HEK293T (cell line): ENCODE results near the gene SUSD4.

Experiments used
- CTCF ChIA-PET: fragments of 350-600 bp; formaldehyde crosslinking; extraction: SDS; loops from one replicate; lab custom pipeline; 2021; ENCODE audit warnings: antibody characterized with exemption, inconsistent platforms; lab: Yijun Ruan, JAX
- POLR2A ChIA-PET: fragments of 350-600 bp; formaldehyde crosslinking; extraction: SDS; loops from one replicate; lab custom pipeline; 2020; ENCODE audit warnings: antibody characterized with exemption, inconsistent platforms; lab: Yijun Ruan, JAX
- DNase-seq: peaks from one replicate; pipeline ENCODE4 v3.0.0; 2012; ENCODE audit warnings: mixed read lengths; ENCODE audit errors: extremely low spot score
- ARNT ChIP-seq: fragments of 450-650 bp; IDR thresholded peaks from 2 replicates; pipeline ENCODE4 v1.6.1; 2017; ENCODE audit warnings: mild to moderate bottlenecking
- BHLHE40 ChIP-seq: fragments of 450-650 bp; IDR thresholded peaks from 2 replicates; pipeline ENCODE4 v1.6.1; 2016; ENCODE audit warnings: mild to moderate bottlenecking, moderate library complexity, borderline replicate concordance
- CTBP1 ChIP-seq: fragments of 450-650 bp; IDR thresholded peaks from 2 replicates; pipeline ENCODE4 v1.6.1; 2016; ENCODE audit warnings: borderline replicate concordance
- ELF4 ChIP-seq: fragments of 450-650 bp; IDR thresholded peaks from 2 replicates; pipeline ENCODE4 v1.6.1; 2017; ENCODE audit warnings: antibody characterized with exemption
- FOXA1 ChIP-seq: fragments of 450-650 bp; IDR thresholded peaks from 2 replicates; pipeline ENCODE4 v1.6.1; 2016; ENCODE audit warnings: mild to moderate bottlenecking
- FOXK2 ChIP-seq: fragments of 450-650 bp; IDR thresholded peaks from 2 replicates; pipeline ENCODE4 v1.6.1; 2016; ENCODE audit warnings: mild to moderate bottlenecking
- FOXM1 ChIP-seq: fragments of 450-650 bp; IDR thresholded peaks from 2 replicates; pipeline ENCODE4 v1.6.1; 2017; ENCODE audit warnings: mild to moderate bottlenecking, borderline replicate concordance
- HDGF ChIP-seq: fragments of 450-650 bp; IDR thresholded peaks from 2 replicates; pipeline ENCODE4 v1.6.1; 2017; ENCODE audit warnings: antibody characterized with exemption, borderline replicate concordance
- L3MBTL2 ChIP-seq: fragments of 450-650 bp; conservative IDR thresholded peaks from 2 replicates; pipeline ENCODE4 v1.6.1; 2016; ENCODE audit warnings: mild to moderate bottlenecking
- LEF1 ChIP-seq: fragments of 450-650 bp; IDR thresholded peaks from 2 replicates; pipeline ENCODE4 v1.6.1; 2017; ENCODE audit warnings: mild to moderate bottlenecking, borderline replicate concordance
- NFRKB ChIP-seq: fragments of 450-650 bp; IDR thresholded peaks from 2 replicates; pipeline ENCODE4 v1.6.1; 2016; ENCODE audit warnings: mild to moderate bottlenecking, moderate library complexity
- SP1 ChIP-seq: fragments of 450-650 bp; IDR thresholded peaks from 2 replicates; pipeline ENCODE4 v1.6.1; 2017
- SUZ12 ChIP-seq: fragments of 450-650 bp; IDR thresholded peaks from 2 replicates; pipeline ENCODE4 v1.6.1; 2016; ENCODE audit warnings: mild to moderate bottlenecking
- TARDBP ChIP-seq: fragments of 450-650 bp; IDR thresholded peaks from 2 replicates; pipeline ENCODE4 v1.6.1; 2016
- ZNF384 ChIP-seq: fragments of 450-650 bp; IDR thresholded peaks from 2 replicates; pipeline ENCODE4 v1.6.1; 2016
- TF ChIP-seq, protein P1 (sequence below): fragments of 450-650 bp; IDR thresholded peaks from 2 replicates; pipeline ENCODE4 v1.6.1; 2016

Gene SUSD4

DNA sequence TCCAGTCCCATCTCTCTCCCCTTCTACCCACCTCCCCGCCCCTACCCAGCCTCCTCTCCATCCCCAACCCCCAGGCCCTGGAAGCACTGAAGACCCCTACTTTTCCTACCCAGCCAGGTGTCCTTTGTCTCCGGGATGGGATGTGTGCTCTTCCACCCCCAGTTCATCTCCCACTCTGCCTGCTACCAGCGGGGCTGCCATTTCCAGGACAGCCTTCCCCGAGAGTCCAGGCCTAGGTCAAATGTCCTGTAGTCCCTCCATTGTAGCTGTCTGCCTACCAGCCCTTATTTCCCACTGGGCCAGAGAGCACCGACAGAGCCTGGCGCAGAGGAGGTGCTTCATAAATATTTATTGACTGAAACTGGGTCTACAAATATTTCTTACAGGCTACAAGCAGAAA, 148.9 kb downstream of the SUSD4 start:
- no peak for DNase-seq
- CTCF ChIA-PET = no interaction called here
- TF ChIP-seq SUZ12 = no peak
- no peak for TF ChIP-seq LEF1
- TF ChIP-seq FOXM1 = no peak
- no peak for TF ChIP-seq SP1
- TF ChIP-seq NFRKB = no peak
- TF ChIP-seq L3MBTL2 = no peak
- no peak for TF ChIP-seq FOXA1
- no peak for TF ChIP-seq ZNF384
- TF ChIP-seq, protein P1, sequence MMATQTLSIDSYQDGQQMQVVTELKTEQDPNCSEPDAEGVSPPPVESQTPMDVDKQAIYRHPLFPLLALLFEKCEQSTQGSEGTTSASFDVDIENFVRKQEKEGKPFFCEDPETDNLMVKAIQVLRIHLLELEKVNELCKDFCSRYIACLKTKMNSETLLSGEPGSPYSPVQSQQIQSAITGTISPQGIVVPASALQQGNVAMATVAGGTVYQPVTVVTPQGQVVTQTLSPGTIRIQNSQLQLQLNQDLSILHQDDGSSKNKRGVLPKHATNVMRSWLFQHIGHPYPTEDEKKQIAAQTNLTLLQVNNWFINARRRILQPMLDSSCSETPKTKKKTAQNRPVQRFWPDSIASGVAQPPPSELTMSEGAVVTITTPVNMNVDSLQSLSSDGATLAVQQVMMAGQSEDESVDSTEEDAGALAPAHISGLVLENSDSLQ = no peak
- no peak for TF ChIP-seq TARDBP
- no peak for TF ChIP-seq FOXK2
- TF ChIP-seq ELF4 = no peak
- no peak for TF ChIP-seq HDGF
- TF ChIP-seq CTBP1 = no peak
- POLR2A ChIA-PET = no interaction called here

DNA sequence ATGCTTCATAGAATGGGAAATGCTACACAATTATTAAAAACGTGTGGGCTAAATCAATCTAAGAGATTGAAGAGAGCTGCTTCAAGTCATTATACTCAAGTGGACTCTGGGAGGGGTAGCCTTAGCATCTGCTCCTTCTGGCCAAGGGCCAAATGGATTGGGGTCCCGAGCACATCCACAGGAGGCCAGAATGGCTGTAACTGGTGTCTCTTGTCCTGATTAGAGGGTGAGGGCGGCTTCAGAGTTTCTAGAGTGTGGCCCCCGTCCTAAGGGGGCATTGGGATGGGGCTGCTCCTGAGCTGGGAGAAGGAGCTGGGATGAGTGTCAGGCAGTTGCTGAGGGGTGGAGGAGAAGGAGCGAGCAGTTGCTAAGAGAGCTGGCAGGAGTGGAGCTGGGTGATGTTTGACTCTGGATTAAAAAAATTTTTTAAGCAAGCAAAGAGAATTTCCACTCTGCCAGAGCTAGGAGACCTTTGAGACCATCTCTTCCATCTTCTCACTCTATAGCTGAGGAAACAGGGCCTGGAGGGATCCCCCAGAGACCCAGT, 149.6 kb downstream of the SUSD4 start:
- ChIA-PET POLR2A (no interaction called here), CTCF (no interaction called here)
- TF ChIP-seq BHLHE40 (no peak), TARDBP (no peak), L3MBTL2 (no peak), NFRKB (no peak), SP1 (no peak), HDGF (no peak), SUZ12 (no peak), ZNF384 (no peak), FOXM1 (no peak), CTBP1 (no peak), FOXK2 (no peak), FOXA1 (no peak), LEF1 (no peak)
- DNase-seq = no peak

DNA sequence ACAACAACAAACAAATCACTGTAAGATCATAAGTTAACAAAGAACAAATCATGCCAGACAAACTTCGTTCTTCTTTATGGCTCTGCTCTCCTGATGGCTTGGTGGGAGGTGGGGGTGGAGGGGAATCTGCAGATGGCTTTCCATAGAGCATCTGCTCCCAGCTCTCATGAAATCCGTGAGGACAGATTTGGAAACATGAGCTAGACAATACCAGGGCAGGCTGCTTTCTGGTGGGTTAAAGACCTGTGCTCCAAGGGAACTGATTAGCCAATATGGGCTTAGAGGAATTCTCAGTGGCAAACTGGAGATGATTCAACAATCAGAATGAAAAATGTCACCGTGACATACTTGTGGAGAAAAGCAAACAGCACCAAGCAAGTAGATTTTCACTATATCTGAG, 151.5 kb downstream of the SUSD4 start:
- ChIA-PET POLR2A (no interaction called here), CTCF (no interaction called here)
- no peak for TF ChIP-seq BHLHE40
- no peak for TF ChIP-seq SP1
- TF ChIP-seq, protein P1 = no peak
- TF ChIP-seq SUZ12 = no peak
- no peak for DNase-seq

DNA sequence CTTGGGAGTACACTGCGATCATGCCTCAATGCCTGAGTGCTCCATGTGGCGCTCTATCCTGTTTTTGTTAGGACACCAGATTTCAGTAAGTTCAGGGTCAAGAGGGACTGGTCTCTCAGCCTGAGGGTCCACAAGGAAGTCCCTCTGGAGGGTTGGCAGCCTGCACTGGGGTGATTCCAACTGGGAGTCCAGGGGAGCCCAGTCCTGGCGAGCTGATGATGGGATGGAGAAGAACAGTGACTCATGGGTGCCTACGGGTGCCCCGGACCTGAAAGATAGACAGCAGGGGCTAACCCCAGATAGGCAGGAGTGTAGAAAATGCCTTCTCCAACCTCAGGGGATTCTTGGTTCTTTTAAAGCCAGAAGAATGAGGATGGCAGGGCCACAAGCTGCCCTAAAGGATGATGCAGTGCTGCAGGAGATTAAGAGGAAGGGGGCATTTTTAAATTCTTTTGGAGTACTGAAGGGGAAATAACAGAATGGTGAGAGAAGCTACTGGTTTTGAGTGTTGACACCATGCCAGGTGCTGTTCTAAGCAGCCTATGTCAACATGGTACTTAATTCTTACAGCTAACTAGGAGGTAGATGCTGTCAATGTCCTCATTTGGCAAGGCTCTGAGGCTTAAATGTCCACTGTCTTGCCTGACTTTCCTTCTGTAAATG, 152.5 kb downstream of the SUSD4 start:
- POLR2A ChIA-PET = no interaction called here
- TF ChIP-seq ELF4 (no peak), ZNF384 (no peak), NFRKB (no peak), FOXA1 (no peak), SP1 (no peak), TARDBP (no peak), FOXM1 (no peak)
- CTCF ChIA-PET = no interaction called here
- DNase-seq = no peak

DNA sequence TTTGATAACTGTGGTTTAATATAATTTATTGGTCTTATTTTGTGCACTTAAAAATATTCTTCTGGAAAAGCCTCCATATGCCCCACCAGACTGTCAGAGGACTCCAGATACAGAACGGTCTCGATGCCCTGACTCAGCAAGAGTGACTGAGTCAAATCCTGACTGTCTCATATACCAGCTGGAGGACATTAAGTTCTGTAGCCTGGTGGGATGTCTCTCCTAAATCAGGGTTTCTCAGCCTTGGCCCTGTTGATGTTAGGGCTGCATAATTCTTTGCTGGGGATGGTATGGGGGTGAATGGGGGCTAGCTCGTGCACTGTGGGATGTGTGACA, 153.2 kb downstream of the SUSD4 start:
- CTCF ChIA-PET = no interaction called here
- POLR2A ChIA-PET = no interaction called here
- TF ChIP-seq FOXA1 = no peak
- no peak for TF ChIP-seq ELF4
- no peak for TF ChIP-seq SP1
- TF ChIP-seq BHLHE40 = no peak
- no peak for TF ChIP-seq LEF1
- TF ChIP-seq, protein P1 = no peak
- no peak for TF ChIP-seq L3MBTL2
- no peak for TF ChIP-seq TARDBP
- TF ChIP-seq ZNF384 = no peak
- TF ChIP-seq HDGF = no peak
- no peak for TF ChIP-seq NFRKB
- no peak for TF ChIP-seq ARNT
- no peak for TF ChIP-seq CTBP1
- no peak for TF ChIP-seq FOXM1
- TF ChIP-seq FOXK2 = no peak
- no peak for TF ChIP-seq SUZ12
- no peak for DNase-seq

DNA sequence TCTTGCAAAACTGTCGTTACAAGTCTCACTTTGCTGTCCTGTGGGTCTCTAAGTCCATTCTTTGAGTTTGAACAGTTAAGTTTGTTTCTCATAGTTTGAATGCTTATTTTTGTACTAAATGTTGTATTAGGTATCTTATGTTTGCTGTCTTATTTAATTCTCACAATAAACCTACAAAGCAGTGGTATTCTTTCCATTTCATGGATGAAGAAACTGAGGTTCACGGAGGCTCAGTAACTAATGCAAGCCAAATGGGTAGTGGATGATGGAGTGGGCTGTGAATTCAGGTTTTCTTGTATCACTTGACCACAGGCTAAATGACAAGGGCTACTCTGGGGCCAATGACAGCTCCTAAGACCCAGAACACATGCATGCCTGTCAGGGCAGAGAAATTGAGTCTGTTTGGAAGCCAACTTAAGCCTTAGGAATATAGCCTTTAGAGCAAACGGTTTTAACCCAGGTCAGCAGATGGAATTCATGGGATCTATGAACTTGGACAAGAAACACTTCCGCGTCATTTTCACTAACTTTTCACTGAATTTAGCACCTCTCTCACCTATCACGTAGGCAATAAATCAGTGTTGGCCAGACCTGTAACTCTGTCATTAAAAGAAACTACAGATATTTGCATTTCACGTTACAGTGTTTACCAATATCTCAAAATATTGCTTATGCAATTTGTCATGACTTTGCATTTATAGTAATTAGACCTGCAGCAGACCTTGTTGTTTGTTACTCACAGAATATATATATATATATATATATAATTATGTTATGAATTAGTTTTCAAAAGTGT, 153.8 kb downstream of the SUSD4 start:
- ChIA-PET POLR2A (no interaction called here), CTCF (no interaction called here)
- TF ChIP-seq SUZ12 (no peak), FOXM1 (no peak), LEF1 (no peak)
- TF ChIP-seq, protein P1 = peak; percentile 40; the same call in 1 of the 2 replicates
- no peak for DNase-seq
